HAP-1 (cell line): Measurements from ENCODE around the gene RRP7A.
"Not testable (repeated sequence)": the region's sequence is repeated elsewhere in the genome, so short reads cannot be mapped to it uniquely, and the experiment has no call there.

ENCODE experiments used
- DNase-seq, 2 experiments: peaks; one replicate each; pipeline ENCODE4 v3.0.0-alpha.2; 2016 to 2020; ENCODE audit warnings: low spot score in 2 of 2
- H3K27me3 ChIP-seq: fragments of 250-450 bp; sonication (Bioruptor Pico); 2 replicates; pipeline ENCODE4 v1.5.1; 2020; ENCODE audit warnings: low read depth, mild to moderate bottlenecking, moderate library complexity
- H3K36me3 ChIP-seq: fragments of 250-450 bp; sonication (Bioruptor Pico); replicated peaks from 2 replicates; pipeline ENCODE4 v1.5.1; 2020; ENCODE audit warnings: mild to moderate bottlenecking
- H3K4me1 ChIP-seq: fragments of 250-450 bp; sonication (Bioruptor Pico); 2 replicates; pipeline ENCODE4 v1.5.1; 2020; ENCODE audit warnings: mild to moderate bottlenecking
- H3K4me3 ChIP-seq: fragments of 250-450 bp; sonication (Bioruptor Pico); 2 replicates; pipeline ENCODE4 v1.5.1; 2020; ENCODE audit warnings: mild to moderate bottlenecking, moderate library complexity
- H3K9me3 ChIP-seq: fragments of 250-450 bp; sonication (Bioruptor Pico); 2 replicates; pipeline ENCODE4 v1.5.1; 2020; ENCODE audit warnings: mild to moderate bottlenecking, moderate library complexity
- in situ Hi-C: fragments of 300-500 bp; cut with MboI; formaldehyde crosslinking; loops from 3 replicates; pipeline ENCODE4 v1.14.3; 2020; ENCODE audit warnings: low sequenced_read_pairs, inconsistent platforms, mixed read lengths

Gene RRP7A, protein sequence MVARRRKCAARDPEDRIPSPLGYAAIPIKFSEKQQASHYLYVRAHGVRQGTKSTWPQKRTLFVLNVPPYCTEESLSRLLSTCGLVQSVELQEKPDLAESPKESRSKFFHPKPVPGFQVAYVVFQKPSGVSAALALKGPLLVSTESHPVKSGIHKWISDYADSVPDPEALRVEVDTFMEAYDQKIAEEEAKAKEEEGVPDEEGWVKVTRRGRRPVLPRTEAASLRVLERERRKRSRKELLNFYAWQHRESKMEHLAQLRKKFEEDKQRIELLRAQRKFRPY

DNA sequence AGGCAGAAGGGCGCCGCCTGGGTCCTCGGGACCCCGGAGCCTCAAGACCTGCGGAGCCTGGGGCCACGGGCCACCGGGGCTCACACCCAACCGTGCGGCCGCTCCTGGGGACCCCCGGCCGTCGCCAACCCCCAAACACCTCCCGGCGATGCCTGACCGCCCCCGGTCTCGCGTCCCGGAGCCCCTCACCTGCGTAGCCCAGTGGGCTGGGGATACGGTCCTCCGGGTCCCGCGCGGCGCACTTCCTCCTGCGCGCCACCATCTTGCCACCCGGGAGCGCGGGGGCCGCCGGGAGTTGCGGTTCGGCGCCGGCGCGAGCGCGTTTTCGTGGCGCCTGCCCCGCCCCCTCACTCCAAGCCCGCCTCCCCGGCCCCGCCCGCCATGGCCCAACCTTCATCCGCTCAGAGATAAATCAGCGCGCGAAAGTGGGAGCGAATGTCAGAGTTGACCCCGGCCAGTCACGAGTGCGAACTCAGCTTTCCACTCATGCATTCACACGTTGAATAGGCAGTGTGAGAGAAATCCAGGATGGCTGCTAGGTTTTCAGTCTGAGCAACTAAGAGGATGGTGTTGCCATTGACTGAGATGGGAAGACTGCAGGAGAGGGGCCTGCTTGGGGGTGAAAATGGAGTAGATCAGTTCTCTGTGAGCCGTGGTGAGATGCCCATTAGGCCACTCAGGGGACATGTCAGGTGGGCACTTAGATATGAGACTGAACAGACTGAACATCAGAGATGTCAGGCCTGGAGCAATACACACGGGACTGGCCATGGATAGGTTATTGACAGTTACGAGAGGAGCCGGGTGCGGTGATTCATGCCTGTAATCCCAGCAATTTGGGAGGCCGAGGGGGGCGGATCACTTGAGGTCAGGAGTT, at the start of gene RRP7A:
Gene RRP7A (minus strand): TSS at position 272 of the 877 bp plus-strand sequence. CDS start 10 bp downstream, at position 262.
- no peaks in the 10 kb centered on the region for H3K27me3 ChIP-seq
- H3K36me3 ChIP-seq, result peaks cover 13% of the 10 kb centered on the region
- H3K4me1 ChIP-seq, result peaks cover 5% of the 10 kb centered on the region
- in situ Hi-C loops, result no loop called here
- peak; percentile 61 to 87 for DNase-seq
- H3K9me3 ChIP-seq, result no peaks in the 10 kb centered on the region
- peak within 1 kb of the TSS; percentile 89 for H3K4me3 ChIP-seq

DNA sequence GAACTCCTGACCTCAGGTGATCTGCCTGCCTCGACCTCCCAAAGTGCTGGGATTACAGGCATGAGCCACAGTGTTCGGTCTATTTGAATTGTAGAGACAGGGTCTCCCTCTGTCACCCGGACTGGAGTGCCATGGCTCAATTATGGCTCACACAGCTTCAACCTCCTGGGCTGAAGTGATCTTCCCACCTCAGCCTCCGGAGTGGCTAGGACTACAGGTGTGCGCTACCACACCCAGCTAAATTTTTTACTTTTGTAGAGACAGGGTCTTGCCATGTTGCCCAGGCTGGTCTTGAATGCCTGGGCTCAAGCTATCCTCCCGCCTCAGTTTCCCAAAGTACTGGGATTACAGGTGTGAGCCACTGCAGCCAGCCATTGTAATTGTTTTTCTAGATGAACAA, 48.4 kb upstream of the RRP7A start:
- H3K27me3 ChIP-seq, H3K9me3 ChIP-seq, H3K4me1 ChIP-seq, H3K4me3 ChIP-seq, DNase-seq, in situ Hi-C loops: not testable (repeated sequence)
- H3K36me3 ChIP-seq, result peaks cover 15% of the 10 kb centered on the region

DNA sequence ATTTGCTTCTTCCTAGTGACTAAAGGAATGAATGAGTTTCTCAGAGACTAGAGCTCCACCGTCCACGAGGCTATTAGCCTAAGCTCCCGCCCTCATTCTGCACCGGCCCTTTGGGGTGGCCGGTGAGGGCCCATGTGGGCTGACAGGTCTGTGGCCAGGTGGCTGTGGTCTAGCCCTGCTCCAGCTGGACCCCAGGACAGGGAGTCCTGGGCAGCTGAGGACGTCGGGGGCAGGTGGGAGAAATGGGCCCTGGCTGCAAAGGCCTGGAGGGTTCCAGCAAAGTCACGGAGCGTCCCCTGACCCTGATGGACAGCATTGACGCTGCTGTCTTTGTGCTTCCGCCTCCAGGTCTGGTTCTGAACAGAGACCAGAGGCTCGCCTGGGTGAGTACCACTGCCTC, 46.4 kb upstream of the RRP7A start:
- DNase-seq, result no peak
- no peaks in the 10 kb centered on the region; the same call in 1 of the 2 replicates for H3K9me3 ChIP-seq
- in situ Hi-C loops, result no loop called here

DNA sequence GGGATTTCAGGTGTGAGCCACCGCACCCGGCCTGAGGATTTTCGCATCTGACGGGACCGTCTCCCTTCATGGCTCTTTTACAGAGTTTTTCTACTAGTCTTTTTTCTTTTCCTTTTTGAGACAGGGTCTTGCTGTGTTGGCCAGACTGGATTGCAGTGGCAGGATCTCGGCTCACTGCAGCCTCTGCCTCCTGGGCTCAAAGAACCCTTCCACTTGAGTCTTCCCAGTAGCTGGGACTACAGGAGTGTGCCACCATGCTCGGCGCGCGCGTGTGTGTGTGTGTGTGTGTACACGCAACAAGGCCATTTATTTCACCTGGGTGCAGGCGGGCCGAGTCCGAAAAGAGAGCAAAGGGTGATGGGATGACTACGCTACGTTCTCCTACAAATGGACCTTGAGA, 45.1 kb upstream of the RRP7A start:
- in situ Hi-C loops, result no loop called here
- H3K27me3 ChIP-seq, result no peaks in the 10 kb centered on the region
- no peaks in the 10 kb centered on the region; the same call in 1 of the 2 replicates for H3K9me3 ChIP-seq
- DNase-seq, result no peak
- peaks cover 4% of the 10 kb centered on the region; the same call in 1 of the 2 replicates for H3K36me3 ChIP-seq
- no peak overlapping the region for H3K4me3 ChIP-seq
- H3K4me1 ChIP-seq, result no peaks in the 10 kb centered on the region

More for the DNA sequence above, 46.4 kb upstream of the RRP7A start:
- H3K36me3 ChIP-seq, result peaks cover 4% of the 10 kb centered on the region; the same call in 1 of the 2 replicates
- no peaks in the 10 kb centered on the region for H3K27me3 ChIP-seq
- H3K4me3 ChIP-seq, result no peak overlapping the region
- no peaks in the 10 kb centered on the region for H3K4me1 ChIP-seq

DNA sequence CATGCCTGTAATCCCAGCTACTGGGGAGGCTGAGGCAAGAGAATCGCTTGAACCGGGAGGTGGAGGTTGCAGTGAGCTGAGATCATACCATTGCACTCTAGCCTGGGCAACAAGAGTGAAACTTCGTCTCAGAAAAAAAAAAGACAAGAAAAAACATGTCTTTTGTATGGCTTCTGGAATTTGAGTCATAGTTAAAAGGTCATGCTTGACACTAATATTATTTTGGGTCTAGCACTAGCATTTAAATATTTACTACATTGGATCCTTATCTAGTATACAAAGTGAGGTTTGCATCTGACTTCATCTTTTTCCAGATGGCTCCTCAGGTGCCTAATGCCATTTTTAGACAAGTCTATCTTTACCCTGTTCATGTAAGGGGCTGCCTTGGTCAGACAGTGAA, 44.3 kb upstream of the RRP7A start:
- H3K4me3 ChIP-seq, in situ Hi-C loops, DNase-seq, H3K9me3 ChIP-seq, H3K4me1 ChIP-seq, H3K27me3 ChIP-seq, H3K36me3 ChIP-seq: not testable (repeated sequence)

DNA sequence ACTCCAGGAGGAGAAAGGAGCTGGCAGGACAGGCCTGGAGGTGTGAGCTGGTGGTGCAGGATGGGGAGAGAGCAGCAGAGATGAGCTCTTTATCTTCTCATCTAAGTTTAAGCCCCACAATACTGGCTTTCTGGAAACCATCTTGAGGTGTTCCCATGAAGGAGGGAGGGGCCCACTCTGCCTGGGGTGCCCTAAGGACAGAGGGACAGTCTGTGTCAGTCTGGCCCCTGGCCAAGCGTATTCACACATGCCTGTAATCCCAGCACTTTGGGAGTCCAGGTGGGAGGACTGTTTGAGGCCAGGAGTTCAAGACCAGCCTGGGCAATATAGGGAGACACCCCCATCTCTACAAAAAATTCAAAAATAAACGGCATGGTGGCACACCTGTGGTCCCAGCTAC, 43.1 kb upstream of the RRP7A start:
- H3K4me3 ChIP-seq, result no peak overlapping the region
- no peaks in the 10 kb centered on the region for H3K4me1 ChIP-seq
- in situ Hi-C loops, result no loop called here
- H3K9me3 ChIP-seq, result no peaks in the 10 kb centered on the region; the same call in 1 of the 2 replicates
- peaks cover 4% of the 10 kb centered on the region; the same call in 1 of the 2 replicates for H3K36me3 ChIP-seq
- no peaks in the 10 kb centered on the region for H3K27me3 ChIP-seq
- no peak for DNase-seq

DNA sequence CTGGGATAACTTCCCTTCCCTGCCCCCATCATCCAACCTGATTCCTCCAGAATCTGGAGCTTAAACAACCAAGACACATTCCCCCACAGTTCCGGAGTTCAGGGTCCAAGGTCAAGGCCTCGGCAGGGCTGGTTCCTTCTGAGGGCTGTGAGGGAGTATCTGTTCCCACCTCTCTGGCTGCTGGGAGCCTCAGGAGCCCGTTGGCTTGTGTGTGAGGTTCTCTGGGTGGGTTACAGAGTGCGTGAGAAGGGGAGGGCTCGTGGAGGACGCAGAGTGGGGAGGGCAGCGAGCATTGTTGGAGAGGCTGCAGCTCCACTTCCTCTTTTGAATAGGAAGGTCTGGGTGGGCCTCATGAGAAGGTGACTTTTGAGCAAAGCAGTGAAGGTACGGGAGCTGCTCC, 42.7 kb upstream of the RRP7A start:
- no peaks in the 10 kb centered on the region; the same call in 1 of the 2 replicates for H3K9me3 ChIP-seq
- no peak for DNase-seq
- no peaks in the 10 kb centered on the region for H3K27me3 ChIP-seq
- H3K36me3 ChIP-seq, result peaks cover 4% of the 10 kb centered on the region; the same call in 1 of the 2 replicates
- in situ Hi-C loops, result no loop called here
- H3K4me3 ChIP-seq, result no peak overlapping the region
- no peaks in the 10 kb centered on the region for H3K4me1 ChIP-seq

DNA sequence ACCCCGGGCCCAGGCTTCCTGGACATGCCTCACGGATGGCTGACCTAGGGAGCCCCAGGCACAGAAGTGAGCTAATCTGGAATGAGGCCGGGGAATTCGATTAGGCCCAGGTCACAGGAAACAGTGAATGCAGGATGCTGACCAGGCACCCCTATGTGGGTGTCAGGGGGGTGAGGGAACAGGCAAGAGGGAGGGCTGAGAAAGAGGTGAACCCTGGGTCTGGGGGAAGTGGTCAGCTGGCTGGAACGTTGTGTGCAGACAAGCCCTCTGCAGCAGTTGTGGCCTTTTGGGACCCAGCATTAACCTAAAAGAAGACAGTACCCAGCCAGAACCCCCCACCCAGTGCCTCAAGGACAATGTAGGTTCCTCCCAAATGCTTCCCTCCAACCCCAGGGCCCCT, 42.3 kb upstream of the RRP7A start:
- in situ Hi-C loops, result no loop called here
- no peak for DNase-seq
- no peaks in the 10 kb centered on the region for H3K4me1 ChIP-seq
- peaks cover 4% of the 10 kb centered on the region; the same call in 1 of the 2 replicates for H3K36me3 ChIP-seq
- no peak overlapping the region for H3K4me3 ChIP-seq
- no peaks in the 10 kb centered on the region for H3K27me3 ChIP-seq
- no peaks in the 10 kb centered on the region; the same call in 1 of the 2 replicates for H3K9me3 ChIP-seq

DNA sequence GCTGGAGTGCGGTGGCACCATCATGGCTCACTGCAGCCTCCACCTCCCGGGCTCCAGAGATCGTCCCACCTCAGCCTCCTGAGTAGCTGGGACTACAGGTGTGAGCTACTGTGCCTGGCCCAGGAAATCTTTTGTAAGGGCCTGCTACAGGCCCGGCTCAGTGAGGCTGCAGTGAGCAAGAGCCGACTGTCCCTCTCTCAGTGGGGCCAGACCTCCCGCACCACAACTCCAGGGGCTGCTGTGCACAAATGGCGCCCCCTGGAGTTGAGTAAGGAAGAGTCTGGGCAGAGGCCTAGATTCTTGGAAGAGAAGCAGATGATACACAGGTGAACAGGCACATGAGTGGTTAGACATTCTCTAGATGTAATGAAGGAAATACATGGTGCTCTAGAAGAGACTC, 41.2 kb upstream of the RRP7A start:
- in situ Hi-C loops, result no loop called here
- Histone ChIP-seq H3K36me3 (no peaks in the 10 kb centered on the region), H3K27me3 (no peaks in the 10 kb centered on the region), H3K4me3 (no peak overlapping the region), H3K4me1 (no peaks in the 10 kb centered on the region), H3K9me3 (no peaks in the 10 kb centered on the region; the same call in 1 of the 2 replicates)
- DNase-seq, result peak in 1 of 2 experiments; percentile 63

DNA sequence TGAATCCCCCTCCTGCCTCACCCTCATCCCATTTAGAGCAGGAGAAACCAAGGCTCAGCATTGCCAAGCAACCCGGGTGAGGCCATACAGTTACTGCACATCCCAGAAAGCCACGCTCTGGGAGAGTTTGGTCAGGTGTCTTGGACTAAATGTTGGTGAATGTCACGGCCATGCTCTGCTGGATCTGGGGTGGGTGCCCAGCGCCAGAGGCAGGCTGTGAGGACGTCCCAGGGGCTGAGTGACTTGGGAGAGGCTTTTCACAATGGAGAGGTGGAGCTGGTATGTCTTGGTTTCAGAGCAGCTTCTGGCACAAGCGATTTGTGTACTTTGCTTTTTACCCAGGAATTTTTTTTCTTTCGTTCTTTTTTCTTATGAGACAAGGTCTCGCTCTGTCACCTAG, 40.8 kb upstream of the RRP7A start:
- H3K27me3 ChIP-seq, result no peaks in the 10 kb centered on the region
- no peaks in the 10 kb centered on the region for H3K36me3 ChIP-seq
- no peaks in the 10 kb centered on the region for H3K4me1 ChIP-seq
- in situ Hi-C loops, result no loop called here
- no peak overlapping the region for H3K4me3 ChIP-seq
- no peaks in the 10 kb centered on the region; the same call in 1 of the 2 replicates for H3K9me3 ChIP-seq
- DNase-seq, result no peak

DNA sequence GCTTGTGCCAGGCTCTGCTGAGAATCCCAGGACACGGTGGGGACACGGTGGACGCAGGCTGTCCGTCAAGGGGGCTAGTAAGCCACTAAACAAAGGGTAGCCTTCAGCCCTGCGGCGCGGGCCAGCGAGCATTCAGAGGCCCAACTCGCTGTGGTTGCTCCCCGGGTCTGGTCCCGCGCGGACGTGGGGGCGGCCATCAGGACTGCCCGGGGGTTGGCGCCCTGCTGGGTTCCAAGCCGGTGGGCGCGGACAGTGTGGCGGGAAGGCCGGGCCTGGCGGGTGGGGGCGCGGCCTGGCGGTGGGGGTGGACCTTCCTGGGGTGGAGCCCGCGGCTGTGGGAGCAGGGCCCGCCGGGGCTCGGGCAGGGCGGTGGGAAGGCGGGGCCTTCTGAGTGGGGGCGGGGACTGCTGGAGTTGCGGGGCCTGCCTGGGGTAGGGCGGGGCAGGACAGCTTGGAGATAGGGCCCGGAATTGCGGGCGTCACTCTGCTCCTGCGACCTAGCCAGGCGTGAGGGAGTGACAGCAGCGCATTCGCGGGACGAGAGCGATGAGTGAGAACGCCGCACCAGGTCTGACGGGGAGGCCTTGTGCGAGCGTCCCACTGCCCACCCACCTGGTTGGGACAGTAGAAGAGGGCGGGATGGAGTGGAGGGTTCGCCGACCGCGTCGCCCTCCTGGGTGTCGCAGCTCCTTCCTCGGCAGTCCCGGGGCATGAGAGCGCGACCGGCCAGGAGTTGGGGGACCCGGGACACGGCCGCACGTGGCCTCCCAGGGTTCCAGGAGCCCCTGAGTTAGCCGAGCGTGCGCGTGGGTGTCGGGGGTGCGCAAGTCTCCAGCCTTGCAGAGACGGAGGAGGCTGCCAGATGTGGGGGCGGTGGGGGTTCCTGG, 34.1 kb upstream of the RRP7A start, which contains the start of gene SERHL2:
Gene SERHL2 (plus strand): TSS at position 482 of the 887 bp plus-strand sequence. CDS start 65 bp downstream, at position 547.
- no peaks in the 10 kb centered on the region for H3K36me3 ChIP-seq
- in situ Hi-C loops, result no loop called here
- H3K4me3 ChIP-seq, result peak within 1 kb of the TSS; percentile 37

DNA sequence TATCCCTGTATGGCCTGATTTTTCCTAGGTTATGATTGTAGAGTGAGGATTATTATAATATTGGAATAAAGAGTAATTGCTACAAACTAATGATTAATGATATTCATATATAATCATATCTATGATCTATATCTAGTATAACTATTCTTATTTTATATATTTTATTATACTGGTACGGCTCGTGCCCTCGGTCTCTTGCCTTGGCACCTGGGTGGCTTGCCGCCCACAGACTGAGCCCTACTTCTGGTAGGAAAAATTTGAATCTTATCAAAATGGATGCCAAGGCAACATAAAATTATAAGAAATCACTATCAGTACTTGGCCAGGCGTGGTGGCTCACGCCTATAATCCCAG, 32.7 kb upstream of the RRP7A start:
- H3K4me1 ChIP-seq, result peaks cover 21% of the 10 kb centered on the region
- H3K4me3 ChIP-seq, H3K36me3 ChIP-seq, H3K9me3 ChIP-seq, in situ Hi-C loops, H3K27me3 ChIP-seq, DNase-seq: not testable (repeated sequence)

More for the DNA sequence above, 34.1 kb upstream of the RRP7A start, which contains the start of gene SERHL2:
- H3K4me1 ChIP-seq, result peaks cover 14% of the 10 kb centered on the region
- DNase-seq, result peak; percentile 81 to 97
- no peaks in the 10 kb centered on the region for H3K27me3 ChIP-seq
- peaks cover 6% of the 10 kb centered on the region for H3K9me3 ChIP-seq
